K562 (cell line): Measurements from ENCODE around the gene RNF214. TPM values are rescaled to one million over a fixed set of nuclear protein-coding genes. Genes with fewer than 3 reads are reported as not detected.

Experiments used
- ATAC-seq: fragments of 200-7000 bp; cut with Tn5 transposase; 3 replicates; pipeline ENCODE4 v1.9.1; 2020; ENCODE audit warnings: moderate library complexity
- BruUV-seq: library from RNA; stranded (reverse); fragments of 400-500 nt; replicated peaks from 2 replicates; lab custom pipeline; 2021; lab: Mats Ljungman, UMichigan
- CTCF ChIA-PET: fragments of 300-600 bp; formaldehyde crosslinking; extraction: SDS; loops from one replicate; lab custom pipeline; 2021; ENCODE audit warnings: low intra/inter-chr PET ratio; lab: Yijun Ruan, JAX
- POLR2A ChIA-PET: fragments of 300-600, 350-650 bp; sonication (Branson Sonifier 250); formaldehyde crosslinking; extraction: SDS; loops from one replicate; lab custom pipeline; 2021; ENCODE audit warnings: antibody characterized with exemption, inconsistent platforms; lab: Yijun Ruan, JAX
- DNase-seq, 4 experiments: peaks; one replicate each; pipeline versions ENCODE4 v3.0.0 to v3.0.0-alpha.2; 2011 to 2018; ENCODE audit warnings: low spot score in 3 of 4, mixed read lengths in 3 of 4; ENCODE audit errors: extremely low read depth in 1 of 4
- FAIRE-seq: peaks from 2 replicates; lab custom pipeline; 2011; peaks lifted over from hg19 to GRCh38; lab: Jason Lieb, UNC
- H2AFZ ChIP-seq: 2 replicates; pipeline ENCODE4 v1.6.0; 2011; ENCODE audit warnings: low read depth, low read length, control low read depth, inconsistent platforms
- H3K27ac ChIP-seq: fragments of 200-600 bp; 3 replicates; pipeline ENCODE4 v1.8.0; 2011; ENCODE audit warnings: low read depth, mild to moderate bottlenecking, control low read depth, inconsistent platforms, low read length, moderate library complexity, mixed read lengths; ENCODE audit errors: extremely low read depth
- H3K27me3 ChIP-seq, 2 experiments: fragments of 300-600 bp in 1 of 2; 2 replicates in 1 of 2; 3 replicates in 1 of 2; pipeline versions ENCODE4 v1.6.0 to v1.8.0; 2011; ENCODE audit warnings: inconsistent platforms in 2 of 2, low read length in 2 of 2, mild to moderate bottlenecking in 1 of 2, mixed read lengths in 1 of 2, moderate library complexity in 1 of 2; ENCODE audit not compliant: control insufficient read depth in 2 of 2, insufficient read depth in 2 of 2
- H3K36me3 ChIP-seq: fragments of 300-600 bp; 3 replicates; pipeline ENCODE4 v1.8.0; 2011; ENCODE audit warnings: mild to moderate bottlenecking, low read length, inconsistent platforms; ENCODE audit not compliant: control insufficient read depth, insufficient read depth
- H3K4me1 ChIP-seq, 2 experiments: fragments of 200-600 bp in 1 of 2; replicated peaks in 1 of 2; 2 replicates in 1 of 2; 3 replicates in 1 of 2; pipeline versions ENCODE4 v1.5.1 to v1.8.0; 2011; ENCODE audit warnings: inconsistent platforms in 2 of 2, low read length in 2 of 2, mild to moderate bottlenecking in 1 of 2, mixed read lengths in 1 of 2, moderate library complexity in 1 of 2; ENCODE audit not compliant: control insufficient read depth in 2 of 2, insufficient read depth in 2 of 2
- H3K4me2 ChIP-seq: 2 replicates; pipeline ENCODE4 v1.6.1; 2011; ENCODE audit warnings: low read length, control low read depth, inconsistent platforms, mixed read lengths; ENCODE audit not compliant: insufficient read depth
- H3K4me3 ChIP-seq: fragments of 200-600 bp; sonication (generic), shearing (Covaris generic); 2 replicates; pipeline ENCODE4 v1.5.1; 2016; ENCODE audit warnings: control low read depth, inconsistent platforms
- H3K79me2 ChIP-seq: fragments of 200-600 bp; 3 replicates; pipeline ENCODE4 v1.8.0; 2011; ENCODE audit warnings: low read length, inconsistent platforms; ENCODE audit not compliant: control insufficient read depth, insufficient read depth
- H3K9ac ChIP-seq, 2 experiments: 2 replicates each; pipeline versions ENCODE4 v1.6.0 to v1.6.1; 2011; ENCODE audit warnings: low read depth in 2 of 2, low read length in 2 of 2, control low read depth in 1 of 2, inconsistent platforms in 1 of 2, mild to moderate bottlenecking in 1 of 2, mixed read lengths in 1 of 2; ENCODE audit not compliant: insufficient read depth in 1 of 2
- H3K9me1 ChIP-seq: one replicate; pipeline ENCODE4 v1.6.0; 2011; ENCODE audit warnings: inconsistent platforms, mild to moderate bottlenecking, low read length, moderate library complexity; ENCODE audit not compliant: control insufficient read depth, insufficient read depth
- H3K9me3 ChIP-seq: replicated peaks from 2 replicates; pipeline ENCODE4 v1.5.1; 2011; ENCODE audit warnings: low read depth, low read length, inconsistent platforms; ENCODE audit not compliant: control insufficient read depth, insufficient read depth
- H4K20me1 ChIP-seq: replicated peaks from 2 replicates; pipeline ENCODE4 v1.6.1; 2011; ENCODE audit warnings: low read length, inconsistent platforms, mixed read lengths; ENCODE audit not compliant: control insufficient read depth, insufficient read depth
- E2F3 ChIP-seq: fragments of 250-450 bp; sonication (Bioruptor Pico); IDR thresholded peaks from 2 replicates; pipeline ENCODE4 v1.4.0; 2020; ENCODE audit warnings: mild to moderate bottlenecking
- POLR2G ChIP-seq: fragments of 200-400 bp; formaldehyde crosslinking; IDR thresholded peaks from 2 replicates; pipeline ENCODE4 v1.6.1; 2017; ENCODE audit warnings: low read depth, mild to moderate bottlenecking, antibody characterized with exemption, low read length, moderate library complexity
- SAFB ChIP-seq: fragments of 200-400 bp; formaldehyde crosslinking; IDR thresholded peaks from 2 replicates; pipeline ENCODE4 v1.6.1; 2017; ENCODE audit warnings: low read depth, low read length, borderline replicate concordance
- WGBS: fragments of 100-300 bp; shearing (Covaris generic); methylation state at CpG from one replicate; pipeline ENCODE4 v1.1.6; 2016; ENCODE audit warnings: low coverage, mixed read lengths; ENCODE audit not compliant: insufficient coverage; ENCODE audit errors: missing lambda C conversion rate; 5-methylcytosine and 5-hydroxymethylcytosine counted together
- in situ Hi-C: fragments of 300-500 bp; cut with MboI; formaldehyde crosslinking; loops from 4 replicates; pipeline ENCODE4 v1.15.0; 2018; ENCODE audit warnings: inconsistent platforms, mixed read lengths
- intact Hi-C: fragments of 100-400 bp; cut with micrococcal nuclease; formaldehyde crosslinking; loops from 2 replicates; pipeline ENCODE4 v1.14.2; 2022
- polyA plus RNA-seq, 8 experiments: library from polyadenylated mRNA; depleted of rRNA in 4 of 8; stranded (reverse) in 5 of 8; unstranded in 3 of 8; fragments of >200 nt; fragmentation: Nextera tagmentation in 2 of 8; fragmentation: Illumina TruSeq in 1 of 8; extraction: Ambion mirVana in 2 of 8; extraction: Trizol in 1 of 8; gene quantifications; 2 replicates each; pipeline versions ENCODE4 v1.2.1 to v1.2.3, GENCODE V29; 2011 to 2014; ENCODE audit warnings: inconsistent platforms in 1 of 8, missing spikeins in 1 of 8
- total RNA-seq, 7 experiments: library from RNA; depleted of rRNA in 6 of 7; stranded (reverse); fragments of >200 nt in 6 of 7; fragmentation: Illumina TruSeq in 2 of 7; extraction: Trizol in 2 of 7; gene quantifications; 2 replicates each; pipeline versions ENCODE4 v1.2.1 to v1.2.3, GENCODE V29; 2011 to 2021; ENCODE audit warnings: low replicate concordance in 1 of 7

RNF214 gene
- total and polyA plus RNA-seq, 9 of the 15 experiments (the other 6 are each of a cell fraction or from before 2014, with no cell fraction given) = 6.6 to 24.8 (median 11.9) TPM

- no peak for TF ChIP-seq SAFB
Measured at GRCh38 chr11:117202386-117203068, 29.9 kb upstream of the RNF214 start (continued).

- no peaks in the 10 kb centered on the region for H3K79me2 ChIP-seq
- intact Hi-C loops = no loop called here
- CTCF ChIA-PET = no interaction called here
- POLR2A ChIA-PET = interaction anchor here (0.7 to 1.3 kb wide), 3 partner anchors 11 to 24 kb away, joined by 3 to 5 read pairs (median 4); no protein-coding TSS in a partner anchor
- H3K27me3 ChIP-seq = no peaks in the 10 kb centered on the region
- peaks cover 0 to 17% of the 10 kb centered on the region in 2 experiments; a peak in 2 of 5 replicates for H3K4me1 ChIP-seq
- no peak overlapping the region for H3K9ac ChIP-seq
- H3K27ac ChIP-seq = no peak overlapping the region
- peaks cover 10% of the 10 kb centered on the region; the same call in 1 of the 3 replicates for H3K36me3 ChIP-seq
- WGBS = 96% methylated on average over 10 of the region's 10 CpGs
- H3K9me3 ChIP-seq = no peaks in the 10 kb centered on the region
- no TSS peak for BruUV-seq
- no peak for TF ChIP-seq E2F3 (CRISPR knock-in tag)
- TF ChIP-seq POLR2G = peak; percentile 60
- TF ChIP-seq, all 486 proteins: peak for 1
- Histone ChIP-seq H3K9me1 (no peaks in the 10 kb centered on the region), H4K20me1 (no peaks in the 10 kb centered on the region; the same call in 1 of the 2 replicates), H2AFZ (no peak overlapping the region), H3K4me2 (no peak overlapping the region), H3K4me3 (no peak overlapping the region)
- FAIRE-seq (no peak), ATAC-seq (no peak), DNase-seq (no peak)
- in situ Hi-C loops = no loop called here
Measured at GRCh38 chr11:117203069-117203407, 29.4 kb upstream of the RNF214 start.
